ENCODE measurements around the gene JARID2.

GRCh38 chr6:15310680-15311079, 64.8 kb downstream of the JARID2 start:
- TF ChIP-seq POLR2A (IDR thresholded peaks at IDR 0.05; ENCODE audit: borderline replicate concordance, extremely low read depth, insufficient read depth, insufficient read length) (no peak), TCF7L2 (IDR thresholded peaks at IDR 0.05; ENCODE audit: borderline replicate concordance, extremely low read depth, insufficient read depth, insufficient read length) (no peak), CTCF (IDR thresholded peaks at IDR 0.05 in 2 of 3, conservative IDR thresholded peaks at IDR 0.05 in 1 of 3; ENCODE audit: borderline replicate concordance in 1 of 3, insufficient read depth in 1 of 3, low read depth in 2 of 3, low read length in 2 of 3) (no peak), RAD21 (IDR thresholded peaks at IDR 0.05; ENCODE audit: low read depth) (no peak), ELF1 (IDR thresholded peaks at IDR 0.05; ENCODE audit: borderline replicate concordance, low read depth) (no peak), EGR1 (IDR thresholded peaks at IDR 0.05; ENCODE audit: low read depth) (no peak), SRF (IDR thresholded peaks at IDR 0.05; ENCODE audit: low read depth) (no peak), YY1 (IDR thresholded peaks at IDR 0.05; ENCODE audit: extremely low read depth, insufficient replicate concordance, low read depth, low read length) (no peak), EZH2 (IDR thresholded peaks at IDR 0.05) (no peak), SP1 (IDR thresholded peaks at IDR 0.05; ENCODE audit: low read depth) (no peak), ZFX (IDR thresholded peaks at IDR 0.05) (no peak)
